Trophoblast cell (in vitro differentiated cells and primary cell): Measurements from ENCODE around the gene MAP7D3.
A peak's percentile ranks its signal among the peaks of the same experiment; 100 is the strongest.

ENCODE experiments used
- DNase-seq, 2 donors: peaks; one replicate each; pipeline ENCODE4 v3.0.0-alpha.2; 2016
- H2AFZ ChIP-seq: 2 replicates; pipeline ENCODE4 v1.6.1; 2013; ENCODE audit warnings: low read length, moderate library complexity, mild to moderate bottlenecking; ENCODE audit not compliant: insufficient read depth, poor library complexity
- H2AK5ac ChIP-seq: 2 replicates; pipeline ENCODE4 v1.6.1; 2013; ENCODE audit warnings: mild to moderate bottlenecking, low read length
- H2BK120ac ChIP-seq: 2 replicates; pipeline ENCODE4 v1.6.1; 2013; ENCODE audit warnings: low read length, mild to moderate bottlenecking, moderate library complexity; ENCODE audit not compliant: insufficient read depth, poor library complexity
- H2BK12ac ChIP-seq: 2 replicates; pipeline ENCODE4 v1.6.1; 2013; ENCODE audit warnings: mild to moderate bottlenecking, low read length, moderate library complexity
- H2BK5ac ChIP-seq: 2 replicates; pipeline ENCODE4 v1.6.1; 2013; ENCODE audit warnings: low read length, low read depth, moderate library complexity, mild to moderate bottlenecking; ENCODE audit not compliant: poor library complexity
- H3K14ac ChIP-seq: 2 replicates; pipeline ENCODE4 v1.6.1; 2013; ENCODE audit warnings: mild to moderate bottlenecking, low read length
- H3K18ac ChIP-seq: 2 replicates; pipeline ENCODE4 v1.6.1; 2013; ENCODE audit warnings: mild to moderate bottlenecking, low read length
- H3K23ac ChIP-seq: 2 replicates; pipeline ENCODE4 v1.6.1; 2013; ENCODE audit warnings: low read length
- H3K27ac ChIP-seq: 2 replicates; pipeline ENCODE4 v1.5.1; 2013; ENCODE audit warnings: low read depth, mild to moderate bottlenecking, inconsistent platforms, low read length, moderate library complexity
- H3K27me3 ChIP-seq: 2 replicates; pipeline ENCODE4 v1.6.1; 2013; ENCODE audit warnings: inconsistent platforms, mild to moderate bottlenecking, low read length, moderate library complexity; ENCODE audit not compliant: insufficient read depth
- H3K36me3 ChIP-seq, 2 experiments: 1 replicate in 1 of 2; 2 replicates in 1 of 2; pipeline ENCODE4 v1.6.1; 2013; ENCODE audit warnings: low read length in 2 of 2, mild to moderate bottlenecking in 2 of 2, moderate library complexity in 1 of 2; ENCODE audit not compliant: insufficient read depth in 2 of 2, control insufficient read depth in 1 of 2
- H3K4ac ChIP-seq: 2 replicates; pipeline ENCODE4 v1.6.1; 2013; ENCODE audit warnings: low read depth, mild to moderate bottlenecking, low read length, moderate library complexity
- H3K4me1 ChIP-seq, 2 experiments: 1 replicate in 1 of 2; 2 replicates in 1 of 2; pipeline ENCODE4 v1.6.1; 2013; ENCODE audit warnings: low read length in 2 of 2, mild to moderate bottlenecking in 2 of 2, moderate library complexity in 1 of 2; ENCODE audit not compliant: insufficient read depth in 2 of 2, control insufficient read depth in 1 of 2
- H3K4me2 ChIP-seq: 2 replicates; pipeline ENCODE4 v1.6.1; 2013; ENCODE audit warnings: inconsistent platforms, mild to moderate bottlenecking, low read length, moderate library complexity
- H3K4me3 ChIP-seq: 2 replicates; pipeline ENCODE4 v1.5.1; 2013; ENCODE audit warnings: mild to moderate bottlenecking, low read depth, low read length, inconsistent platforms
- H3K79me1 ChIP-seq: one replicate; pipeline ENCODE4 v1.6.1; 2013; ENCODE audit warnings: low read length
- H3K79me2 ChIP-seq: 2 replicates; pipeline ENCODE4 v1.6.1; 2013; ENCODE audit warnings: low read length, mild to moderate bottlenecking; ENCODE audit not compliant: control insufficient read depth, insufficient read depth, poor library complexity
- H3K9ac ChIP-seq: 2 replicates; pipeline ENCODE4 v1.6.1; 2013; ENCODE audit warnings: mild to moderate bottlenecking, low read length
- H3K9me3 ChIP-seq: 2 replicates; pipeline ENCODE4 v1.6.1; 2013; ENCODE audit warnings: low read depth, mild to moderate bottlenecking, control low read depth, inconsistent platforms, low read length; ENCODE audit not compliant: insufficient read depth
- H4K12ac ChIP-seq: 2 replicates; pipeline ENCODE4 v1.6.1; 2013; ENCODE audit warnings: low read depth, mild to moderate bottlenecking, low read length, moderate library complexity
- H4K8ac ChIP-seq: 2 replicates; pipeline ENCODE4 v1.6.1; 2013; ENCODE audit warnings: low read depth, mild to moderate bottlenecking, low read length, moderate library complexity
- H4K91ac ChIP-seq: one replicate; pipeline ENCODE4 v1.6.1; 2013; ENCODE audit warnings: low read depth, mild to moderate bottlenecking, low read length, moderate library complexity
- WGBS: extraction: QIAGEN DNeasy Blood & Tissue Kit; methylation state at CpG from one replicate; pipeline ENCODE4 v1.1.7; 2013; ENCODE audit warnings: missing lambda C conversion rate; ENCODE audit not compliant: insufficient read length, insufficient coverage; ENCODE audit errors: extremely low coverage; 5-methylcytosine and 5-hydroxymethylcytosine counted together

MAP7D3 gene

GRCh38 chrX:136207546-136207945 is 43.7 kb downstream of the MAP7D3 start:
- no peak overlapping the region for H4K91ac ChIP-seq
- H3K4ac ChIP-seq, result no peak overlapping the region
- no peak overlapping the region for H3K14ac ChIP-seq
- no peak overlapping the region for H4K12ac ChIP-seq
- H2AFZ ChIP-seq, result no peak overlapping the region
- no peak overlapping the region for H3K9ac ChIP-seq
- H3K4me2 ChIP-seq, result no peak overlapping the region
- H2BK120ac ChIP-seq, result no peak overlapping the region
- DNase-seq, result no peak
- H4K8ac ChIP-seq, result no peak overlapping the region
- H3K23ac ChIP-seq, result no peak overlapping the region
- no peak overlapping the region for H2BK5ac ChIP-seq
- H3K18ac ChIP-seq, result no peak overlapping the region
- H3K79me2 ChIP-seq, result no peaks in the 10 kb centered on the region
- no CpG with 5 or more reads among the region's 4 CpGs for WGBS
- H3K4me1 ChIP-seq, result no peaks in the 10 kb centered on the region
- no peak overlapping the region for H2AK5ac ChIP-seq
- no peak overlapping the region for H3K27ac ChIP-seq
- H3K27me3 ChIP-seq, result no peaks in the 10 kb centered on the region
- H3K9me3 ChIP-seq, result no peaks in the 10 kb centered on the region
- H2BK12ac ChIP-seq, result no peak overlapping the region
- no peak overlapping the region for H3K4me3 ChIP-seq
- no peaks in the 10 kb centered on the region for H3K79me1 ChIP-seq
- H3K36me3 ChIP-seq, result no peaks in the 10 kb centered on the region

- Histone ChIP-seq H2BK120ac (no peak overlapping the region), H3K27me3 (no peaks in the 10 kb centered on the region)
Observed at GRCh38 chrX:136206916-136207315, 44.3 kb downstream of the MAP7D3 start.

GRCh38 chrX:136205882-136206380 is 45.3 kb downstream of the MAP7D3 start:
- Histone ChIP-seq H2BK120ac (no peak overlapping the region), H3K4me1 (no peaks in the 10 kb centered on the region), H3K14ac (no peak overlapping the region), H2AFZ (no peak overlapping the region), H4K8ac (no peak overlapping the region), H3K79me2 (no peaks in the 10 kb centered on the region), H2BK5ac (no peak overlapping the region), H3K9me3 (no peaks in the 10 kb centered on the region), H3K4me3 (no peak overlapping the region), H3K36me3 (no peaks in the 10 kb centered on the region), H3K79me1 (no peaks in the 10 kb centered on the region), H3K23ac (no peak overlapping the region), H2BK12ac (no peak overlapping the region), H4K12ac (no peak overlapping the region), H3K18ac (no peak overlapping the region), H3K27ac (no peak overlapping the region), H3K4me2 (no peak overlapping the region), H3K9ac (no peak overlapping the region), H3K27me3 (no peaks in the 10 kb centered on the region), H4K91ac (no peak overlapping the region), H3K4ac (no peak overlapping the region), H2AK5ac (no peak overlapping the region)
- DNase-seq, result no peak
- no CpG with 5 or more reads among the region's 8 CpGs for WGBS

More at GRCh38 chrX:136206916-136207315, 44.3 kb downstream of the MAP7D3 start:
- no peak overlapping the region for H3K4me3 ChIP-seq
- no peak overlapping the region for H3K9ac ChIP-seq
- no peak overlapping the region for H4K91ac ChIP-seq
- H4K12ac ChIP-seq, result no peak overlapping the region
- H3K9me3 ChIP-seq, result no peaks in the 10 kb centered on the region
- no peak overlapping the region for H3K4ac ChIP-seq
- no peak overlapping the region for H2AK5ac ChIP-seq
- WGBS, result no CpG with 5 or more reads among the region's 6 CpGs
- no peak overlapping the region for H3K4me2 ChIP-seq
- H3K18ac ChIP-seq, result no peak overlapping the region
- no peak overlapping the region for H3K14ac ChIP-seq
- H2BK12ac ChIP-seq, result no peak overlapping the region
- H2BK5ac ChIP-seq, result no peak overlapping the region
- no peaks in the 10 kb centered on the region for H3K36me3 ChIP-seq
- DNase-seq, result no peak
- H3K4me1 ChIP-seq, result no peaks in the 10 kb centered on the region
- no peak overlapping the region for H3K23ac ChIP-seq
- no peak overlapping the region for H2AFZ ChIP-seq
- no peak overlapping the region for H4K8ac ChIP-seq
- H3K79me1 ChIP-seq, result no peaks in the 10 kb centered on the region
- H3K27ac ChIP-seq, result no peak overlapping the region
- no peaks in the 10 kb centered on the region for H3K79me2 ChIP-seq

GRCh38 chrX:136204571-136204970 is 46.6 kb downstream of the MAP7D3 start:
- Histone ChIP-seq H3K9ac (no peak overlapping the region), H3K4ac (no peak overlapping the region), H3K18ac (no peak overlapping the region), H3K79me2 (no peaks in the 10 kb centered on the region), H3K27ac (no peak overlapping the region), H2AFZ (no peak overlapping the region), H4K12ac (no peak overlapping the region), H3K79me1 (no peaks in the 10 kb centered on the region), H3K23ac (no peak overlapping the region), H3K9me3 (no peaks in the 10 kb centered on the region), H3K4me1 (no peaks in the 10 kb centered on the region), H3K36me3 (no peaks in the 10 kb centered on the region), H2BK5ac (no peak overlapping the region), H2BK120ac (no peak overlapping the region), H4K91ac (no peak overlapping the region), H3K4me3 (no peak overlapping the region), H3K14ac (no peak overlapping the region), H3K4me2 (no peak overlapping the region), H4K8ac (no peak overlapping the region), H3K27me3 (no peaks in the 10 kb centered on the region), H2BK12ac (no peak overlapping the region), H2AK5ac (no peak overlapping the region)
- WGBS, result no CpG with 5 or more reads among the region's 2 CpGs
- peak; percentile 42 to 76 for DNase-seq
